Medulla oblongata (tissue), 1 donor: ENCODE results near the gene LIPM.
"Not testable (repeated sequence)": the region's sequence is repeated elsewhere in the genome, so short reads cannot be mapped to it uniquely, and the experiment has no call there.

ENCODE experiments used
- DNase-seq: peaks from one replicate; pipeline ENCODE4 v3.0.0-alpha.2; 2015; ENCODE audit errors: extremely low spot score

The LIPM gene

GRCh38 chr10:88800152-88801125, 2.1 kb upstream of the LIPM start:
- no peak for DNase-seq

DNA sequence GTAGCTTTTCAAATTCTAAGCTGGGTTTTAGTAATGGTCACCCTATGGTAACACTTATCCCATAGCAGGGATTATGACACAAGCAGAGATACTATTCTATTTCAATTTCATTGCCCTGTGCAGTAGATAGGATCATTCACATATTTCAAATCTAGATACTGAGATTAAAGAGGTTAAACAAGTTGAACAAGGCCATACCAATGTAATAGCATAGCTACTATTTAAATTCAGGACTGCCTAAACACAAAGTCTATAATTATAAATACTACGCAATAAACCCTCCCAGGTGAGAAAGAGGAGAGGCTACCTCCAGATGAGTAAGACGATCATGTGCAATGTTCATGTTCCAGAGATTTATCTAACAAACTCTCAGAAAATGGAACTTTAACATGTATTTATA, 1.1 kb downstream of the LIPM start:
- no peak for DNase-seq

GRCh38 chr10:88804083-88804812, 1.7 kb downstream of the LIPM start:
- no peak for DNase-seq

DNA sequence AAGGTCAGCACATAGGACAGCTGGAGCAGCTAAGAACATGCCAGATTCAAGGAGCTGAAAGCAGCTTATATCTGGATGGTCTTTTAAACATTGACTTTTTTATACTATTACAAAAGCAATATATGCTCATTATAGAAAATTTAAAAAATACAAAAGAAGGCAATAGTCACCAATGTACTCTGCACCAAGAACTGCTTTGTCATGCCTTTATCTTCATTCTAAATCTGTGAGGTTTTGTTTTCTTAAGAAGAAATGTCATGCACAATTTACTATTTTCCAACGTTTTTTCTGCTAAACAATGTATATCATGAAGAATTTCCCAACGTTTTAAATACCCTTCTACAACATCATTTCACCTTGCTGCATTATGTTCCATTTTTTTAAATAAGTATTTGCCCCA, 2.8 kb downstream of the LIPM start:
- DNase-seq = no peak

- no peak for DNase-seq
Measured at GRCh38 chr10:88805924-88806323, 3.4 kb downstream of the LIPM start.

- DNase-seq = no peak
Measured at GRCh38 chr10:88809621-88810020, 7.1 kb downstream of the LIPM start.

DNA sequence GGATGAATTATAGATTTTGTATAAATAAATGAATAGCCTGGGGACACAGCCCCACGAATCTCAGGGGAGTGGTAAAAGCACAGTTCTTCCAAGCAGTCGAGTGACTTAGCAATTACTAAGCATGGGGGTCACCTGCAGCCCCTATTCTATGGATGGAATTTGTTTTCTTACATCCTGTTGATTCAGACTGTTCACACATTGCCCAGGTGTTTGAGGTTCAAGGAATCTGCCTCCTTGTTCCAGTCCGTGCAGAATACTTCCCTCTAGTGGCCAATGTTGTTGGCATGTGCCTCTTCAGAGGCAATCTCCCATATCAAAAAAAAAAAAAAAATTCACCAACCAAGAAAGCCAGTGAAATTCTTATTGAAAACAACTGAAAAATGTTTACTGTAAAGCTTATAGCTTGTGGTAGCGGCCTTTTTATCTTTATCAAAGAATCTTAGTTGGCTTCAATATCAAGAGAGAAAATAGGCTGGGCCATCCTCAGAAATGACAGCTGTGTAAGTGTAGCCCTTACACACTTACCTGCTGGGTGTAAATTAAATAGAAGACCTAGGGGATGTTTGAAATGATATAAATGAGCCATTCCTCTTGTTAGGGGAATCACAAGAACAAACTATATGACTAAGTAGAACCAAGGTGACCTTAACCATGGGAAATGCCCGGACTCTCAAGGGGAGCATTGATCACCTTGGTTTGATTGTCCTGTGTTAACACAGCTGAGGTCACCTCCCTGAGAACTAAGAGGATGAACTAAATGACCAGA, 7.8 kb downstream of the LIPM start:
- peak; percentile 55 for DNase-seq

DNA sequence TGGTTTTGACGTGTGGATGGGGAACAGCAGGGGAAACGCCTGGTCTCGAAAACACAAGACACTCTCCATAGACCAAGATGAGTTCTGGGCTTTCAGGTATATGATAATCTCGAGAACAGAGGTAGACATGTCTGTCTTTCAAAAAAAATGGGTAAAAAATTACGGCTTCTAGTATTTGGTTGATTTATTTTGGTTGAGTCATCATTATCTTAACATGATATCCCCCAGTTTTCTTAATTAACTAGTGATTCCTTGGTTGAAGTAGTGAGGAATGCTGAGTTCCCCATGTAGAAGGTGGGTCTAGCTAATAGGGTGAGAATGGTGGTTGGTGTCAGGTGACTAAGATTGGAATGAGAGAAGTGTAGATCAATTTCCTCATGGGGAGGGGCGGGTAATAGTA, 10.7 kb downstream of the LIPM start:
- DNase-seq = no peak

- DNase-seq = no peak
Measured at GRCh38 chr10:88819290-88819689, 16.8 kb downstream of the LIPM start.

DNA sequence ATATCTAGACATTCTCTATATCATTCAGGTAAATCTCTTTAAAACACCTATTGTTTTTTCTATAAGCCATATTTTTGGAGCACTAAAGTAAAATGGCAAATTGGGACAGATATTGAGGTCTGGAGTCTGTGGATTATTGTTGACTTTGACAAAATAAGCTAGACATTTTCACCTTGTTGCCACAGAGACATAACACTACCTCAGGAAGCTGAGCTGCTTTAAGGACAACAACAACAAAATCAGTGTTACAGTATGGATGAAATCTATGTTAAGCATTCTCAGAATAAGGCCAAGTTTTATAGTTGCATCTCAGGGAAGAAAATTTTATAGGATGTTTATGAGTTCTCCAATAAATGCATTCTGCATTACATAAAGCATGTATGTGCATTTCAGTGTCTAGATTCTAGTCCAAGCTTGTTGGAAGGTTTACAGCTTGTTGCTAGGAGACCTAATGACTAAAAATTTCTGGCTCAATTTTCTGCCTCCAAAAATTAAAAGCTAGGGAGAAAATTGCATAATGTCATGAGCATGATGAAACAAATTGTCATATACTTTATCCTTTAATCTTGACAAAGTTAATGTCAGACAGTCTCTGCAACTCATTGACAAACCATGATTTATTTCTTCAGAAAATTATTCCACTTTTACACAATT, 18.3 kb downstream of the LIPM start:
- no peak for DNase-seq

- no peak for DNase-seq
Measured at GRCh38 chr10:88826388-88826787, 23.9 kb downstream of the LIPM start.

GRCh38 chr10:88827671-88828070, 25.1 kb downstream of the LIPM start:
- no peak for DNase-seq

- no peak for DNase-seq
Measured at GRCh38 chr10:88828310-88828709, 25.8 kb downstream of the LIPM start.

GRCh38 chr10:88830643-88831268, 28.2 kb downstream of the LIPM start:
- DNase-seq = no peak

DNA sequence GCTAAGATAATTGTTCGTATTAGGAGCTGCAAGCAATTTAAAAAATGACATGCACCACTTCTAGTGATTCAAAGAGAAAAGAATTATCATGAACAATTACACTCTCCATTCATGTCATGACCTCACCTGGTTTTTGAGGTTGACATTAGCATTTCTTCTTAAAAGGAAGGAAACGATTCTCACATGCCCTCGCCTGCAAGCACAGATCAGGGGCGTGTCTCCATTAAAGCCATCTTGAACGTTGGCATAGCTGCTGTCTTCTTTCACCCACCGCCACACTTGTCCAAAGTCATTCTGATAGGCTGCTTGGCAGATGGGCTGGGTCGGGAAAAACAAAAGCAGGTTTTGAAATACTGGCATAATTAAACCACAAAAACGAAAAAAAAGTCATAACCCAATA, 29.2 kb downstream of the LIPM start:
- DNase-seq = no peak

GRCh38 chr10:88832376-88832775, 29.8 kb downstream of the LIPM start:
- no peak for DNase-seq

DNA sequence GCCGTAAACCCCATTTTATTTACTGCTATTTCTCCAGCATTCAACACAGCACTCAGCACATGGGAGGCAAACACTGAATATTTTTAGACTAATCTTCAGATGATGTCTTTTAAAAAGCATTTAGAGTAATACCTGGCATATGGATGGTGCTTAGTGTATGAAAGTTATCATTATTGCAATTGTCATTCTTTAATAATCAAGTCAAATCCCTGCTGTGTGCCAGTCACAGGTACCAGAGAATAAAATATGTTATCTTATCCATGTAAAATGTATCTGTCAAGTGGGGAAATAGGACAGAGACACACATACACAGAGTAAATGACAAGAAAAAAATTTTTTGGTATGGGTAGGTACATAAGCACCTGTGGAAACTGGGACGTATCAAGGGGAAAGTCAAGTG, 30.6 kb downstream of the LIPM start:
- DNase-seq = no peak

DNA sequence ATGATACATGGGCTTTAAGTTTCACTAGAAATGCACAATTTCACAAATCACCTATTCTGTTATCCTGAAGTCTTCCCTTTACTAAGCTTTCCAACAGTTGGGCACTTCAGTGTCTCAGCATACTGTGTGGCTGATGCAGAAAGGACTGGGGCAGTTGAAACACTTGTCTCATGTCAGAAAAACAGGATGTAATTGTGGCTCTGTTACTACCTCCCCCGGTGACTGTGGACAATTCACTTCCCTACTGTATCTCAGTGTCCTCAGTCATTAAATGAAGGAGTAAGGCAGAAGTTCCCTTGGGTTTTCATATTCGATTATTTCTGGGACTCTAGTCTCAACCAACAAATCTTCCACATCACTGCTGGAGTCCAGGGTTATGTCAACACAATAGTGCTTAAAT, 31.2 kb downstream of the LIPM start:
- DNase-seq = peak; percentile 37

DNA sequence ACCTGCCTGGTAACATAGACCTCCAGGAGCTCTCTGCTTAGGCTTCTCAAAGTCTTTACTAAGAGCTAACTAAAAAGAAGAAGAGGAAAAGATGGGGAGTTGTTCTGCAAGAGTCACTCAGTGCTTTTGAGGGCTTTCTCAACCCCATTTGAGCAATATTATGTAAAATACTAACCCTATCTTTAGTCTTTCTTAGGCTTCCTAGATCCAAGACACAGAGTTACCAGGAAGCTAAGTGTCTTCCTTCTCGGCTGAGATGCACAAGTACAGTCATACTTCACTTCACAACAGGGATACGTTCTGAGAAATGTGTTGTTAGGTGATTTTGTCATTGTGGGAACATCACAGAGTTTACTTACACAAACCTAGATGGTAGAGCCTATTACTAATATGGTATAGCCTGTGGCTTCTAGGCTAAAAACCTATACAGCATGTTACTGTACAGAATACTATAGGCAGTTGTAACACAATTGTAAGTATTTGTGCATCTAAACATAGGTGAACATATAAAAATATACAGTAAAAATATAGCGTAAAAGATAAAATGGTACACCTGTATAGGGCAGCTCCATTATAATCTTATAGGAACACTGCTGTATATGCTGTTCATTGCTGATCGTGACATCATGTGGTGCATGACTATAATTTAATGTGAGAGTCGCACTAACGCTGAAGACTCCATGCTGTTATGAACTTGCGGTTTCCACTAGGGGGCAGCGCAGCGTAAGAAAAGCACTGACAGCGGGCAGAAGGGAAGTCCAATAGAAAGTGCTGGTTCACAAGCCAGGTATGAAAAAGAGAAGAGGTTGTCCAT, 32.8 kb downstream of the LIPM start:
- peak; percentile 95 for DNase-seq

DNA sequence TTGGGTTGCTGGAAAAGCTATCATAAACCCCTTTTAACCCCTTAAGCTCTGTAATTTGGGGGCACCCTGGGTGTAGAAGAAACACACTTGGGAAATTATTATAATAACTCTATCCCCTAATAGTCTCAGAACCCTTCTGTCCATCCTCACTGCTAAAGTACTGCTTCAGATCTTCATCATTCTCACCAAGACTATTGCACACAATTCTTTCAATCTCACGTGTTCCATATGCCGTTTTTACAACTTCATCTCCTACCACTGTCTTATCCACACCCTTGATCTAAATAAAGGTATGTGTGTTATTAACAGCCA, 33.3 kb downstream of the LIPM start:
- no peak for DNase-seq

DNA sequence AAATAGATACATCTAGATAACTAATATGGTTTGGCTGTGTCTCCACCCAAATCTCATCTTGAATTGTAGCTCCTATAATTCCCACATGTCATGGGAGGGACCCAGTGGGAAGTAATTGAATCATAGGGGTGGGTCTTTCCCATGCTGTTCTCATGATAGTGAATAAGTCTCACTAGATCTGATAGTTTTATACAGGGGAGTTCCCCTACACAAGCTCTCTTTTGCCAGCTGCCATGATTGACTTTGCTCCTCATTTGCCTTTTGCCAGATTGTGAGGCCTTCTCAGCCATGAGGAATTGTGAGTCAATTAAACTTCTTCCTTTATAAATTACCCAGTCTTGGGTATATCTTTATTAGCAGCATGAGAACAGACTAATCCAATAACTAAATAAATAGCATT, 35.1 kb downstream of the LIPM start:
- not testable (repeated sequence) for DNase-seq
